Measurements from ENCODE around the gene TFG.

DNA sequence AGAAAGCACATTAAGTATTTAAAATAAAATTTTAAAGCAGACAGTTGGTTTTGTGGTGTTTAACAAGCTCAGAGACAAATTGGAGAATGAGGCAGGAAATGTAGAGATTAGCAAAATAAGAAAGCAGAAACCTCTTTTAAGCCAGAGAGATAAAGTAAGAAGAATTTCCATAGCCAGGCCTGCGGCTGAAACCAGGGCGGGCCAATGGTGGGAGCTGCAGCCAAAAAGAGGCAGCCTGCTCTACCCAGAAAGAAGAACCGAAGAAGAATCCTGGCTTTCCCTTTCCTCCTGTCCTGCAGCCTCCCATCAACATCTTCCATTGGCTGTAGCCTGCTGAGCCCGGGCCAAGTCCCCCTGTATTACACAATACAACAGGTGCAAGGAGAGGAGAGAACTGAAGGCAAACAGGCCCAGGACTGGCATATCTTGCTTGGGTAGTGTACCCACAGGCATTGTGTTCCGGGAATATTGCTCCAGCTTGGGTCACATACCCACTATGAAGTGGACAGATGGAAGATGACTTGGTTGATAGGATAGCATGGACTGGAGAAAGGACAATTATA, 11.5 kb upstream of the TFG start:
- TF ChIP-seq, protein P1, sequence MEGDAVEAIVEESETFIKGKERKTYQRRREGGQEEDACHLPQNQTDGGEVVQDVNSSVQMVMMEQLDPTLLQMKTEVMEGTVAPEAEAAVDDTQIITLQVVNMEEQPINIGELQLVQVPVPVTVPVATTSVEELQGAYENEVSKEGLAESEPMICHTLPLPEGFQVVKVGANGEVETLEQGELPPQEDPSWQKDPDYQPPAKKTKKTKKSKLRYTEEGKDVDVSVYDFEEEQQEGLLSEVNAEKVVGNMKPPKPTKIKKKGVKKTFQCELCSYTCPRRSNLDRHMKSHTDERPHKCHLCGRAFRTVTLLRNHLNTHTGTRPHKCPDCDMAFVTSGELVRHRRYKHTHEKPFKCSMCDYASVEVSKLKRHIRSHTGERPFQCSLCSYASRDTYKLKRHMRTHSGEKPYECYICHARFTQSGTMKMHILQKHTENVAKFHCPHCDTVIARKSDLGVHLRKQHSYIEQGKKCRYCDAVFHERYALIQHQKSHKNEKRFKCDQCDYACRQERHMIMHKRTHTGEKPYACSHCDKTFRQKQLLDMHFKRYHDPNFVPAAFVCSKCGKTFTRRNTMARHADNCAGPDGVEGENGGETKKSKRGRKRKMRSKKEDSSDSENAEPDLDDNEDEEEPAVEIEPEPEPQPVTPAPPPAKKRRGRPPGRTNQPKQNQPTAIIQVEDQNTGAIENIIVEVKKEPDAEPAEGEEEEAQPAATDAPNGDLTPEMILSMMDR (IDR thresholded peaks at IDR 0.05; ENCODE audit: low read length) = no peak
- TF ChIP-seq EZH2 (optimal IDR thresholded peaks at IDR 0.05; ENCODE audit: low read depth, low read length) = no peak

Data from MM.1S (cell line).